HCT116 (cell line): ENCODE data around the gene GABPB2. TPM values are rescaled to one million over a fixed set of nuclear protein-coding genes. Genes with fewer than 3 reads are reported as not detected.
A peak's percentile ranks its signal among the peaks of the same experiment; 100 is the strongest.

Experiments
- ATAC-seq: fragments of 200-7000 bp; cut with Tn5 transposase; 2 replicates; pipeline ENCODE4 v1.9.1; 2020; ENCODE audit warnings: mild to moderate bottlenecking, moderate library complexity
- BruUV-seq: library from RNA; stranded (reverse); fragments of 400-500 nt; replicated peaks from 2 replicates; lab custom pipeline; 2021; lab: Mats Ljungman, UMichigan
- CTCF ChIA-PET: fragments of 300-600 bp; sonication (Branson Sonifier 250); formaldehyde crosslinking; loops from one replicate; lab custom pipeline; 2021; ENCODE audit warnings: antibody characterized with exemption; lab: Charles Lee
- POLR2A ChIA-PET: fragments of 300-600, 350-600 bp; sonication (Branson Sonifier 250); formaldehyde crosslinking; loops from one replicate; lab custom pipeline; 2021; ENCODE audit warnings: antibody characterized with exemption; lab: Charles Lee
- RAD21 ChIA-PET, 2 experiments: fragments of 300-600 bp; sonication (Branson Sonifier 250); formaldehyde crosslinking; loops; one replicate each; lab custom pipeline; 2023; ENCODE audit warnings: low total read pairs in 2 of 2; ENCODE audit not compliant: uncharacterized antibody in 2 of 2, unreplicated experiment in 2 of 2, low non-redundant PET in 1 of 2; lab: Charles Lee
- DNase-seq: peaks from one replicate; pipeline ENCODE4 v3.0.0-alpha.2; 2010; ENCODE audit warnings: low read depth, low spot score
- H2AFZ ChIP-seq: fragments of 200-600 bp; shearing (Covaris generic), sonication (generic); 2 replicates; pipeline ENCODE4 v1.6.1; 2017; ENCODE audit warnings: low read depth, mixed run types, mixed read lengths, antibody characterized with exemption, low read length; ENCODE audit not compliant: poor library complexity, severe bottlenecking
- H3K27ac ChIP-seq: 2 replicates; pipeline ENCODE4 v1.5.1; 2012; ENCODE audit warnings: low read depth, low read length
- H3K27me3 ChIP-seq: fragments of 200-600 bp; sonication (generic); 2 replicates; pipeline ENCODE4 v1.6.1; 2016; ENCODE audit warnings: mixed run types, low read length, mixed read lengths; ENCODE audit not compliant: insufficient read depth
- H3K36me3 ChIP-seq, 2 experiments: fragments of 200-500 bp in 1 of 2; fragments of 200-600 bp in 1 of 2; sonication (Bioruptor generic) in 1 of 2; sonication (generic) in 1 of 2; 2 replicates each; pipeline versions ENCODE4 v1.5.1 to v1.6.1; 2014 to 2016; ENCODE audit warnings: low read length in 2 of 2, inconsistent platforms in 1 of 2, mixed read lengths in 1 of 2, mixed run types in 1 of 2; ENCODE audit not compliant: insufficient read depth in 2 of 2, control insufficient read depth in 1 of 2
- H3K4me1 ChIP-seq, 2 experiments: fragments of 200-600 bp in 1 of 2; sonication (generic) in 1 of 2; 2 replicates each; pipeline versions ENCODE4 v1.5.1 to v1.6.1; 2012 to 2017; ENCODE audit warnings: low read length in 2 of 2, inconsistent platforms in 1 of 2, mild to moderate bottlenecking in 1 of 2, mixed read lengths in 1 of 2, mixed run types in 1 of 2, moderate library complexity in 1 of 2; ENCODE audit not compliant: insufficient read depth in 2 of 2, control insufficient read depth in 1 of 2
- H3K4me2 ChIP-seq: fragments of 200-600 bp; sonication (generic); 2 replicates; pipeline ENCODE4 v1.6.1; 2017; ENCODE audit warnings: mixed run types, low read length, mixed read lengths
- H3K4me3 ChIP-seq, 2 experiments: fragments of 200-600 bp in 1 of 2; sonication (generic) in 1 of 2; replicated peaks in 1 of 2; 2 replicates each; pipeline ENCODE4 v1.5.1; 2011 to 2016; ENCODE audit warnings: low read length in 2 of 2, control low read depth in 1 of 2, low read depth in 1 of 2, mild to moderate bottlenecking in 1 of 2, mixed read lengths in 1 of 2, mixed run types in 1 of 2
- H3K79me2 ChIP-seq: fragments of 200-600 bp; sonication (generic); 2 replicates; pipeline ENCODE4 v1.6.1; 2017; ENCODE audit warnings: mild to moderate bottlenecking, mixed run types, low read length, moderate library complexity, mixed read lengths; ENCODE audit not compliant: insufficient read depth
- H3K9ac ChIP-seq: fragments of 200-600 bp; sonication (generic); 2 replicates; pipeline ENCODE4 v1.6.1; 2016; ENCODE audit warnings: low read length, mixed read lengths
- H3K9me2 ChIP-seq: fragments of 200-600 bp; sonication (generic), shearing (Covaris generic); 2 replicates; pipeline ENCODE4 v1.6.1; 2017; ENCODE audit warnings: mixed run types, mild to moderate bottlenecking, moderate library complexity; ENCODE audit not compliant: insufficient read depth
- H3K9me3 ChIP-seq, 2 experiments: fragments of 200-500 bp in 1 of 2; fragments of 200-600 bp in 1 of 2; sonication (Bioruptor generic) in 1 of 2; sonication (generic) in 1 of 2; 2 replicates each; pipeline ENCODE4 v1.6.1; 2014 to 2017; ENCODE audit warnings: low read length in 2 of 2, mixed read lengths in 2 of 2, inconsistent platforms in 1 of 2, low read depth in 1 of 2, mild to moderate bottlenecking in 1 of 2, mixed run types in 1 of 2, moderate library complexity in 1 of 2; ENCODE audit not compliant: control insufficient read depth in 1 of 2, insufficient read depth in 1 of 2
- H4K20me1 ChIP-seq: fragments of 200-600 bp; sonication (generic), shearing (Covaris generic); 2 replicates; pipeline ENCODE4 v1.6.1; 2017; ENCODE audit warnings: mixed run types, mild to moderate bottlenecking, moderate library complexity; ENCODE audit not compliant: insufficient read depth
- CBX3 ChIP-seq: IDR thresholded peaks from 2 replicates; pipeline ENCODE4 v1.6.1; 2012; ENCODE audit warnings: low read depth
- CEBPB ChIP-seq: IDR thresholded peaks from 2 replicates; pipeline ENCODE4 v1.6.1; 2012; ENCODE audit warnings: low read depth
- EGR1 ChIP-seq: IDR thresholded peaks from 2 replicates; pipeline ENCODE4 v1.6.1; 2012; ENCODE audit warnings: low read depth
- ELF1 ChIP-seq: IDR thresholded peaks from 2 replicates; pipeline ENCODE4 v1.6.1; 2012; ENCODE audit warnings: low read depth, borderline replicate concordance
- EZH2 ChIP-seq: fragments of 200-600 bp; sonication (generic); IDR thresholded peaks from 2 replicates; pipeline ENCODE4 v1.6.1; 2017; ENCODE audit warnings: antibody characterized with exemption, mixed run types
- EZH2phosphoT487 ChIP-seq: fragments of 200-600 bp; IDR thresholded peaks from 2 replicates; pipeline ENCODE4 v1.6.1; 2018; ENCODE audit warnings: antibody characterized with exemption, borderline replicate concordance
- FOSL1 ChIP-seq: IDR thresholded peaks from 2 replicates; pipeline ENCODE4 v1.6.1; 2012; ENCODE audit warnings: low read depth
- JUND ChIP-seq: IDR thresholded peaks from 2 replicates; pipeline ENCODE4 v1.6.1; 2012
- MAX ChIP-seq: IDR thresholded peaks from 2 replicates; pipeline ENCODE4 v1.6.1; 2012
- POLR2AphosphoS5 ChIP-seq: IDR thresholded peaks from 2 replicates; pipeline ENCODE4 v1.6.1; 2011; ENCODE audit warnings: mild to moderate bottlenecking, low read depth, low read length, moderate library complexity
- RAD21 ChIP-seq: IDR thresholded peaks from 2 replicates; pipeline ENCODE4 v1.6.1; 2012; ENCODE audit warnings: low read depth, mild to moderate bottlenecking
- REST ChIP-seq: IDR thresholded peaks from 2 replicates; pipeline ENCODE4 v1.6.1; 2012; ENCODE audit warnings: low read depth
- SIN3A ChIP-seq: IDR thresholded peaks from 2 replicates; pipeline ENCODE4 v1.6.1; 2012; ENCODE audit warnings: low read depth
- YY1 ChIP-seq: IDR thresholded peaks from 2 replicates; pipeline ENCODE4 v1.6.1; 2011; ENCODE audit warnings: low read length, low read depth, moderate library complexity, mild to moderate bottlenecking; ENCODE audit not compliant: insufficient replicate concordance; ENCODE audit errors: extremely low read depth
- ZBTB33 ChIP-seq: IDR thresholded peaks from 2 replicates; pipeline ENCODE4 v1.6.1; 2011; ENCODE audit warnings: mild to moderate bottlenecking, low read length, moderate library complexity; ENCODE audit not compliant: insufficient replicate concordance; ENCODE audit errors: extremely low read depth
- ZNF274 ChIP-seq: fragments of 200-500 bp; sonication (Bioruptor generic); IDR thresholded peaks from 2 replicates; pipeline ENCODE4 v1.6.1; 2014; ENCODE audit warnings: mild to moderate bottlenecking, low read depth, low read length, inconsistent platforms
- intact Hi-C: fragments of 100-400 bp; cut with micrococcal nuclease; formaldehyde crosslinking; loops from 2 replicates; pipeline ENCODE4 v1.10.0; 2022
- total RNA-seq: library from RNA; stranded (reverse); gene quantifications from one replicate; pipeline ENCODE4 v1.2.1, GENCODE V29; 2021; ENCODE audit not compliant: unreplicated experiment

Gene GABPB2
- total RNA-seq, 1 experiment from 2014 or later: 7.7 TPM

GRCh38 chr1:151156515-151156819, 85.9 kb downstream of the GABPB2 start, which contains the start of gene TNFAIP8L2:
Gene TNFAIP8L2, plus strand, starts transcription at chr1:151156649. Its CDS starts 2,049 bp downstream, at chr1:151158698.
- TF ChIP-seq EZH2phosphoT487 (no peak), JUND (no peak), POLR2AphosphoS5 (no peak), EGR1 (no peak), REST (no peak), RAD21 (no peak), CEBPB (no peak), ELF1 (no peak), YY1 (no peak), MAX (no peak), ZNF274 (no peak), CBX3 (no peak), FOSL1 (no peak), EZH2 (no peak), SIN3A (no peak), ZBTB33 (no peak)
- TF ChIP-seq, all 23 proteins: peak for 0
- Histone ChIP-seq H3K36me3 (peaks cover 0 to 9% of the 10 kb centered on the region in 2 experiments; a peak in 2 of 4 replicates), H4K20me1 (no peaks in the 10 kb centered on the region), H3K27ac (no peak within 1 kb of the TSS), H3K27me3 (no peaks in the 10 kb centered on the region), H3K4me2 (no peak within 1 kb of the TSS; the same call in 1 of the 2 replicates), H3K79me2 (no peaks in the 10 kb centered on the region), H2AFZ (no peak within 1 kb of the TSS), H3K9me2 (no peaks in the 10 kb centered on the region), H3K4me3 (no peak within 1 kb of the TSS), H3K9ac (no peak within 1 kb of the TSS), H3K4me1 (peaks cover 2 to 6% of the 10 kb centered on the region in 2 experiments; a peak in 3 of 4 replicates), H3K9me3 (no peaks in the 10 kb centered on the region)
- no TSS peak for BruUV-seq
- ChIA-PET CTCF (interaction anchor here (0.7 to 5.8 kb wide), 4 partner anchors 14 to 150 kb away, joined by 3 to 63 read pairs (median 3); partner anchors contain the start of gene MINDY1), POLR2A (no interaction called here), RAD21 (no interaction called here)
- intact Hi-C loops: loop anchor here (1.0 kb wide), 3 partner anchors 57 to 132 kb away; no protein-coding TSS in a partner anchor
- peak; percentile 82 for ATAC-seq
- DNase-seq: no peak
